Measurements from ENCODE around the gene PGLYRP4. TPM values are rescaled to one million over a fixed set of nuclear protein-coding genes. Genes with fewer than 3 reads are reported as not detected.
A peak's percentile ranks its signal among the peaks of the same experiment; 100 is the strongest.

Gene PGLYRP4
- polyA plus RNA-seq, 3 donors, result not detected

- Histone ChIP-seq H3K9ac (ENCODE audit: insufficient read depth, low read length, poor library complexity, severe bottlenecking) (no peak within 1 kb of the TSS), H3K4me1 (ENCODE audit: control insufficient read depth in 1 of 2, insufficient read depth in 2 of 2, low read length in 2 of 2) (no peaks in the 10 kb centered on the region), H3K27me3 (ENCODE audit: control insufficient read depth in 2 of 2, insufficient read depth in 2 of 2, low read length in 2 of 2) (no peaks in the 10 kb centered on the region), H4K20me1 (ENCODE audit: insufficient read depth, low read length) (no peaks in the 10 kb centered on the region), H3K79me2 (ENCODE audit: insufficient read depth, low read length) (no peaks in the 10 kb centered on the region), H3K4me2 (replicated peaks; ENCODE audit: extremely low read depth, low read length, poor library complexity, severe bottlenecking) (no peak within 1 kb of the TSS), H2AFZ (ENCODE audit: insufficient read depth, low read depth, low read length, poor library complexity, severe bottlenecking) (no peak within 1 kb of the TSS), H3K36me3 (replicated peaks in 1 of 2; ENCODE audit: control insufficient read depth in 1 of 2, insufficient read depth in 2 of 2, low read length in 2 of 2) (no peaks in the 10 kb centered on the region), H3K9me3 (replicated peaks in 1 of 2; ENCODE audit: control insufficient read depth in 1 of 2, insufficient read depth in 1 of 2, low read length in 2 of 2) (no peaks in the 10 kb centered on the region), H3K4me3 (replicated peaks in 1 of 3; ENCODE audit: low read depth in 2 of 3, low read length in 3 of 3) (no peak within 1 kb of the TSS), H3K27ac (ENCODE audit: low read depth in 1 of 2, low read length in 2 of 2) (no peak within 1 kb of the TSS)
- no peaks in the 10 kb centered on the region for H3K4me1 Mint-ChIP-seq
- H3K27me3 Mint-ChIP-seq (ENCODE audit: low read depth in 3 of 3), result peaks cover 2 to 7% (median 3%) of the 10 kb centered on the region in 3 donors
- intact Hi-C loops (cut with micrococcal nuclease), result no loop called here
- no peak for TF ChIP-seq CTCF (IDR thresholded peaks at IDR 0.05)
- 65% methylated on average over 4 of the region's 4 CpGs for WGBS (ENCODE audit: insufficient coverage)
- no peak within 1 kb of the TSS for H3K4me3 Mint-ChIP-seq
- peak within 1 kb of the TSS in 1 of 7 donors; percentile 2 for H3K27ac Mint-ChIP-seq
- peaks cover 0 to 6% (median 3%) of the 10 kb centered on the region in 7 donors for H3K9me3 Mint-ChIP-seq
- DNase-seq, result no peak
- no peaks in the 10 kb centered on the region for H3K36me3 Mint-ChIP-seq
Observed at GRCh38 chr1:153312570-153313186, 36.0 kb downstream of the PGLYRP4 start, which contains the start of gene PGLYRP3. PGLYRP3 (minus strand) TSS chr1:153312952; CDS start chr1:153310665, 2,287 bp downstream.

- Mint-ChIP-seq H3K4me3 (no peak overlapping the region), H3K27ac (no peak overlapping the region), H3K9me3 (peaks cover 0 to 6% (median 2%) of the 10 kb centered on the region in 7 donors), H3K27me3 (ENCODE audit: low read depth in 3 of 3) (peaks cover 0 to 5% (median 3%) of the 10 kb centered on the region in 3 donors), H3K4me1 (peaks cover 15% of the 10 kb centered on the region), H3K36me3 (no peaks in the 10 kb centered on the region)
- Histone ChIP-seq H3K9ac (ENCODE audit: insufficient read depth, low read length, poor library complexity, severe bottlenecking) (no peak overlapping the region), H3K36me3 (replicated peaks in 1 of 2; ENCODE audit: control insufficient read depth in 1 of 2, insufficient read depth in 2 of 2, low read length in 2 of 2) (no peaks in the 10 kb centered on the region), H3K9me3 (replicated peaks in 1 of 2; ENCODE audit: control insufficient read depth in 1 of 2, insufficient read depth in 1 of 2, low read length in 2 of 2) (no peaks in the 10 kb centered on the region), H4K20me1 (ENCODE audit: insufficient read depth, low read length) (no peaks in the 10 kb centered on the region), H3K4me2 (replicated peaks; ENCODE audit: extremely low read depth, low read length, poor library complexity, severe bottlenecking) (no peak overlapping the region), H2AFZ (ENCODE audit: insufficient read depth, low read depth, low read length, poor library complexity, severe bottlenecking) (no peak overlapping the region), H3K27ac (ENCODE audit: low read depth in 1 of 2, low read length in 2 of 2) (no peak overlapping the region), H3K4me3 (replicated peaks in 1 of 3; ENCODE audit: low read depth in 2 of 3, low read length in 3 of 3) (no peak overlapping the region), H3K27me3 (ENCODE audit: control insufficient read depth in 2 of 2, insufficient read depth in 2 of 2, low read length in 2 of 2) (no peaks in the 10 kb centered on the region), H3K79me2 (ENCODE audit: insufficient read depth, low read length) (no peaks in the 10 kb centered on the region), H3K4me1 (ENCODE audit: control insufficient read depth in 1 of 2, insufficient read depth in 2 of 2, low read length in 2 of 2) (peaks cover 7 to 11% of the 10 kb centered on the region in 2 donors)
- TF ChIP-seq CTCF (IDR thresholded peaks at IDR 0.05), result no peak
- intact Hi-C loops (cut with micrococcal nuclease), result no loop called here
- WGBS (ENCODE audit: insufficient coverage), result 90% methylated on average over 2 of the region's 7 CpGs
- no peak for DNase-seq
Observed at GRCh38 chr1:153310526-153310925, 38.1 kb downstream of the PGLYRP4 start.

All from CD14-positive monocyte (primary cell).